NCI-H1436 treated with DMSO at 0.1 percent for 48 hours (cell line): ENCODE measurements around the gene PBX4.

Experiments used
- DNase-seq: peaks from one replicate; lab custom pipeline; 2025; lab: John Stamatoyannopoulos, UW

Gene PBX4

GRCh38 chr19:19554074-19555023 lies 64.1 kb downstream of the PBX4 start:
- DNase-seq: no peak

GRCh38 chr19:19553670-19554069 lies 64.8 kb downstream of the PBX4 start:
- no peak for DNase-seq

- DNase-seq: no peak
Measured at GRCh38 chr19:19552798-19553197, 65.7 kb downstream of the PBX4 start.

DNA sequence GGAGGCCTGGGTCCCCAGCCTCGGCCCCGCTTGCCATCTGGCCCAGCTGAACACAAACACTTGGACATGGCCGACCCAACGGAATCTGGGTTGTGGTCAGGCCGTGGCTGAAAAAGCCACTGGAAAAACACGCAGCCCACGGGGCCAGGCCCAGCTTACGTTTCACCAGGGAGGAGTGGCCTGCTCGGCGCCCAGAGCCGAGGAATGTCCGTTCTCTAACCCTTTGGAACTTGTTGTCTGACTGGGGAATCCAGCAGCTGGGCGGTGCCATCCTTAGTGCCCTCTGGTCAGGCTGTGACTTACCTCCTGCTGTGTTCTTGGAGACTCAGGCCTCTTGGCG lies 66.7 kb downstream of the PBX4 start:
- no peak for DNase-seq

GRCh38 chr19:19550972-19551852 lies 67.3 kb downstream of the PBX4 start:
- DNase-seq: no peak

- no peak for DNase-seq
Measured at GRCh38 chr19:19550485-19550929, 68.0 kb downstream of the PBX4 start.

- DNase-seq: no peak
Measured at GRCh38 chr19:19549804-19550464, 68.6 kb downstream of the PBX4 start.

- DNase-seq: no peak
Measured at GRCh38 chr19:19548915-19549759, 69.3 kb downstream of the PBX4 start.

- no peak for DNase-seq
Measured at GRCh38 chr19:19547674-19548336, 70.7 kb downstream of the PBX4 start.

DNA sequence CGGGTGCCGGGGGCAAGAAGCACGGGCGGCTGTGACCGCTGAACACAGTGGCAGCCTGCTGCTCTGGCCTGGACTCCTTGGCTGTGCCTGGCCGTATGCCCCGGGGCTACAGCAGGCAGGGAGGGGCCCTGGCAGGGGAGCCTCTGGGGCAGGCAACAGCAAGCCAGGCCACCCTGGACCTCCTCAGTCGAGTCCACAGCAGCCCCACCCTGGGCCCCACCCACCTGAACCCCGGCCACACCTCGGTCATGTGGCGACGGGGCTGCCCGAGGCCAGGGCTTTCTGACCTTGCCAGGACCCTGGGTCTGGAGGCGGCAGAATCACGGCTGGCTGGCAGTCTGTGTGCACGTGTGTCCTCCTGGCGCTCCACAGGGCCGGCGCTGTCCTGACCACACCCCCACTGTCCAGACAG lies 71.7 kb downstream of the PBX4 start:
- no peak for DNase-seq

- no peak for DNase-seq
Measured at GRCh38 chr19:19545707-19546106, 72.8 kb downstream of the PBX4 start.

DNA sequence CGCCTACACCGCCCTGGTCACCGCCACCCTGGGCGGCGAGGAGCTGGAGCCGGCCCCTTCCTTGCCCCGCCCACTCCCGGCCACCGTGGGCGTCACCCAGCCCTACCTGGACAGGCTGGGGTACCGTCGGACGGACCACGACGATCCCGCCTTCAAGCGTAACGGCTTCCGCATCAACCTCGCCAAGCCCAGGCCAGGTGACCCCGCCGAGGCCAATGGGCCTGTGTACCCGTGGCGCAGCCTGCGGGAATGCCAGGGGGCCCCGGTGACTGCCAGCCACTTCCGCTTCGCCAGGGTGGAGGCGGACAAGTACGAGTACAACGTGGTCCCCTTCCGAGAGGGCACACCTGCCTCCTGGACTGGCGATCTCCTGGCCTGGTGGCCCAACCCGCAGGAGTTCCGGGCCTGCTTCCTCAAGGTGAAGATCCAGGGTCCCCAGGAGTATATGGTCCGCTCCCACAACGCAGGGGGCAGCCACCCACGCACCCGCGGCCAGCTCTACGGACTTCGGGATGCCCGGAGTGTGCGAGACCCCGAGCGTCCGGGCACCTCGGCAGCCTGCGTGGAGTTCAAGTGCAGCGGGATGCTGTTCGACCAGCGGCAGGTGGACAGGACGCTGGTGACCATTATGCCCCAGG lies 73.4 kb downstream of the PBX4 start:
- no peak for DNase-seq

- no peak for DNase-seq
Measured at GRCh38 chr19:19544257-19544953, 74.1 kb downstream of the PBX4 start.

DNA sequence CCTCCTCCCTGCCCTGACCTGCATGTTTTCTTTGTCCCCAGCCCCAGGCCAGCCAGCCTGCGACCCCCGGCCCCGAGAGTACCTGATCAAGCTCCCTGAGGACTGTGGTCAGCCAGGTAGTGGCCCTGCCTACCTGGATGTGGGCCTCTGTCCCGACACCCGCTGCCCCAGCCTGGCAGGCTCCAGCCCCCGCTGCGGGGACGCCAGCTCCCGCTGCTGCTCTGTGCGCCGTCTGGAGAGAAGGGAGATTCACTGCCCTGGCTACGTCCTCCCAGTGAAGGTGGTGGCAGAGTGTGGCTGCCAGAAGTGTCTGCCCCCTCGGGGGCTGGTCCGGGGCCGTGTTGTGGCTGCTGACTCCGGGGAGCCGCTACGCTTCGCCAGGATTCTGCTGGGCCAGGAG lies 74.8 kb downstream of the PBX4 start:
- DNase-seq: no peak

GRCh38 chr19:19543101-19543500 lies 75.4 kb downstream of the PBX4 start:
- DNase-seq: no peak

GRCh38 chr19:19542507-19542906 lies 76.0 kb downstream of the PBX4 start:
- DNase-seq: no peak

DNA sequence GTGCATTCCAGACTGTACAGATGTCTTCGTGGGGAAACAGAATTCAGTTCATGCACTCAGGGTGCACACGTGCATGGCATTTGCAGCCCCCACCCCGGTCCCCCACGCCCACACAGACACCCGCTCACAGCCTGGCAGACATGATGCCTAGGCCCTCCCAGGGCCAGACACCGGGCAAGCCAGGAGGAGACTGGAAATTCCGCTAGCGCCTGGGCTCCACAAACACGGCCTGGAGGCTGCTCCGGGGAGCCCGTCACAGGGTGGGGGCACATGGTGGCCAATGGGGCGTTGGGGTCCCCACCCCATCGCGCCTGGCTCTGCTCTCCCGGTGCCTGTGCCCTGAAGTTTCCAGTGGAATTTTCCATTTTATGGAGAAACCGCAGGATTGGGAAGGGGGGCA lies 76.9 kb downstream of the PBX4 start:
- no peak for DNase-seq

- DNase-seq: peak; percentile 35
Measured at GRCh38 chr19:19540715-19541515, 77.6 kb downstream of the PBX4 start.
